ENCODE results near the gene IRX6.
A peak's percentile ranks its signal among the peaks of the same experiment; 100 is the strongest.

The IRX6 gene

DNA sequence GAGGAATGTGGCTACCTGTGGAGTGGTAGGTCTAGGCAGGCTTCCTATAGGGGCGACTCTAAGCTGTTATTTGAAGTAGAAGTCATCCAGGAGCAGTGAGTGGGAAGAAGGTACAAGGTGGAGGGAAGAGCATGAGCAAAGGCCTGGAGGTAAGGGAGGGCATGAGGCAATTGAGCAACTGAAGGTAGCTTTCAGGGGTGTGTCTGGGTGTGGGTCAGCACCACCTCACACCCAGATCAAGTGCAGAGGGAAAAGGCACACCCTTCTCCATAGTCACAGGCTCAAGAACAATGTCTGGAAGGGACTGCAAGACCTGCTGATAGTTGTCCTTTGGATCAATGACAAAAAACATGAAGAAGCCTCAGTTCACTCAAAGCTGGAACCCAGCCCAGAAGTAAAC lies 46.5 kb upstream of the IRX6 start:
- Histone ChIP-seq H2BK5ac (ENCODE audit: low read length) (no peak overlapping the region), H3K14ac (ENCODE audit: low read length) (no peak overlapping the region), H2BK120ac (ENCODE audit: low read depth, low read length) (no peak overlapping the region), H2AK5ac (ENCODE audit: low read depth, low read length) (no peak overlapping the region), H3K4ac (ENCODE audit: low read length) (no peak overlapping the region), H4K8ac (ENCODE audit: low read depth, low read length) (no peak overlapping the region), H2BK12ac (ENCODE audit: low read length) (no peak overlapping the region), H3K27ac (replicated peaks; ENCODE audit: low read length) (no peak overlapping the region), H3K36me3 (replicated peaks in 1 of 2; ENCODE audit: control insufficient read depth in 2 of 2, insufficient read depth in 2 of 2, low read length in 2 of 2) (no peaks in the 10 kb centered on the region), H3K4me2 (ENCODE audit: insufficient read depth, low read length, poor library complexity, severe bottlenecking) (no peak overlapping the region), H3K23ac (ENCODE audit: low read depth, low read length, poor library complexity) (no peak overlapping the region), H3K4me1 (ENCODE audit: control insufficient read depth in 2 of 2, insufficient read depth in 1 of 2, low read depth in 1 of 2, low read length in 2 of 2) (no peaks in the 10 kb centered on the region), H3K79me1 (ENCODE audit: low read depth, low read length) (no peaks in the 10 kb centered on the region), H3K9me3 (replicated peaks in 1 of 2; ENCODE audit: control insufficient read depth in 2 of 2, insufficient read depth in 1 of 2, low read depth in 1 of 2, low read length in 2 of 2) (no peaks in the 10 kb centered on the region), H2BK15ac (ENCODE audit: low read length) (no peak overlapping the region), H2AFZ (ENCODE audit: low read length) (no peak overlapping the region), H3K18ac (ENCODE audit: low read length) (no peak overlapping the region), H4K91ac (ENCODE audit: low read depth, low read length, poor library complexity) (no peak overlapping the region), H3K4me3 (ENCODE audit: low read length in 2 of 2) (no peak overlapping the region), H3K9ac (ENCODE audit: low read depth, low read length, poor library complexity) (no peak overlapping the region), H3K27me3 (ENCODE audit: control insufficient read depth in 3 of 3, insufficient read depth in 3 of 3, low read depth in 1 of 3, low read length in 3 of 3) (peaks cover 0 to 6% (median 0%) of the 10 kb centered on the region in 3 experiments)
- no peak for DNase-seq (ENCODE audit: low spot score)
- WGBS, 2 donors (ENCODE audit: extremely low coverage in 2 of 2, insufficient read length in 2 of 2, insufficient replicate concordance in 1 of 2) = no CpG with 5 or more reads among the region's 1 CpG

DNA sequence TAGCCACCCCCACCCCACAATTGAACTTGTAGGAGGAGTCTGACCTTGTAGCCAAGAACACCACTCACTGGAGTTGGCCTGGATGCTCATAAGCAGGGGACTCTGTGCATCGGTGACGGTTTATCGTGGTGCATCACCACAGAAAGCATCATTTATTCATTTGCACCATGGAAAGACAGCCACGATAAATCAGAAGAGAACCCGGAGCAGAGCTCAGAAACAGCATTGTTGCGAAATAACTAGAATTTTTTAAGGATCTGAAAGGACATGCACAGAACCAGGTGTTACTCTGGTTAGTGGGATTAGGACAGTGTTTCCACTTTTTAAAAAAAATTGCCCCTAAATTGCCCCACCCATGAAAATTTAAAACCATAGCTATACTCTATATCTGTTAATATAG lies 44.4 kb upstream of the IRX6 start:
- Histone ChIP-seq H4K8ac (ENCODE audit: low read depth, low read length) (no peak overlapping the region), H3K9ac (ENCODE audit: low read depth, low read length, poor library complexity) (no peak overlapping the region), H3K18ac (ENCODE audit: low read length) (no peak overlapping the region), H3K4ac (ENCODE audit: low read length) (no peak overlapping the region), H3K23ac (ENCODE audit: low read depth, low read length, poor library complexity) (no peak overlapping the region), H3K4me3 (ENCODE audit: low read length in 2 of 2) (no peak overlapping the region), H3K14ac (ENCODE audit: low read length) (no peak overlapping the region), H3K9me3 (replicated peaks in 1 of 2; ENCODE audit: control insufficient read depth in 2 of 2, insufficient read depth in 1 of 2, low read depth in 1 of 2, low read length in 2 of 2) (no peaks in the 10 kb centered on the region), H3K4me2 (ENCODE audit: insufficient read depth, low read length, poor library complexity, severe bottlenecking) (no peak overlapping the region), H2AK5ac (ENCODE audit: low read depth, low read length) (no peak overlapping the region), H3K36me3 (replicated peaks in 1 of 2; ENCODE audit: control insufficient read depth in 2 of 2, insufficient read depth in 2 of 2, low read length in 2 of 2) (no peaks in the 10 kb centered on the region), H3K4me1 (ENCODE audit: control insufficient read depth in 2 of 2, insufficient read depth in 1 of 2, low read depth in 1 of 2, low read length in 2 of 2) (no peaks in the 10 kb centered on the region), H2BK120ac (ENCODE audit: low read depth, low read length) (no peak overlapping the region), H2BK5ac (ENCODE audit: low read length) (no peak overlapping the region), H3K79me1 (ENCODE audit: low read depth, low read length) (no peaks in the 10 kb centered on the region), H3K27ac (replicated peaks; ENCODE audit: low read length) (no peak overlapping the region), H2AFZ (ENCODE audit: low read length) (no peak overlapping the region), H2BK12ac (ENCODE audit: low read length) (no peak overlapping the region), H3K27me3 (ENCODE audit: control insufficient read depth in 3 of 3, insufficient read depth in 3 of 3, low read depth in 1 of 3, low read length in 3 of 3) (peaks cover 0 to 6% (median 0%) of the 10 kb centered on the region in 3 experiments), H4K91ac (ENCODE audit: low read depth, low read length, poor library complexity) (no peak overlapping the region), H2BK15ac (ENCODE audit: low read length) (no peak overlapping the region)
- WGBS, 2 donors (ENCODE audit: extremely low coverage in 2 of 2, insufficient read length in 2 of 2, insufficient replicate concordance in 1 of 2) = no CpG with 5 or more reads among the region's 6 CpGs
- DNase-seq (ENCODE audit: low spot score) = no peak

DNA sequence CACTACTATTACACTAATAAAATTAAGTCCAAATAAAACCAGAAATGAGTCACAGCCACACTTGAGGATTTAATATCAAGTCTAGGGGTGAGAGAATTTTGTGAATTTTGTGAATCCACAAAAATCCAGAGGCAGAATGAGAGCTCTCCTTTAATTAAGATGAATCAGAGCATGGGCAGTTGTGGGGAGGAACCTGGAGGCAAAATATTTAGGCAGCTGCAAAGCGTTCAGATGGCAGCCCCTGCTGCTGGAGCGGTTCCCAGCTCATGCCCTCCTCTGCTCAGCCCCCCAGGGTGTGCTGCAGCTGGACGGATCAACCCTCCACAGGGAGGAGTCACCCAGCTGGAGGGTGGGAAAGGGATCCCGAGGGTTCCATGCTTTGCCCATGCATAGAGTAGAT lies 43.4 kb upstream of the IRX6 start:
- Histone ChIP-seq H3K36me3 (replicated peaks in 1 of 2; ENCODE audit: control insufficient read depth in 2 of 2, insufficient read depth in 2 of 2, low read length in 2 of 2) (no peaks in the 10 kb centered on the region), H3K23ac (ENCODE audit: low read depth, low read length, poor library complexity) (no peak overlapping the region), H2BK15ac (ENCODE audit: low read length) (no peak overlapping the region), H2AK5ac (ENCODE audit: low read depth, low read length) (no peak overlapping the region), H3K4me1 (ENCODE audit: control insufficient read depth in 2 of 2, insufficient read depth in 1 of 2, low read depth in 1 of 2, low read length in 2 of 2) (no peaks in the 10 kb centered on the region), H3K9me3 (replicated peaks in 1 of 2; ENCODE audit: control insufficient read depth in 2 of 2, insufficient read depth in 1 of 2, low read depth in 1 of 2, low read length in 2 of 2) (no peaks in the 10 kb centered on the region), H4K8ac (ENCODE audit: low read depth, low read length) (no peak overlapping the region), H3K27ac (replicated peaks; ENCODE audit: low read length) (no peak overlapping the region), H3K4me3 (ENCODE audit: low read length in 2 of 2) (no peak overlapping the region), H2BK120ac (ENCODE audit: low read depth, low read length) (no peak overlapping the region), H3K9ac (ENCODE audit: low read depth, low read length, poor library complexity) (no peak overlapping the region), H4K91ac (ENCODE audit: low read depth, low read length, poor library complexity) (no peak overlapping the region), H3K27me3 (ENCODE audit: control insufficient read depth in 3 of 3, insufficient read depth in 3 of 3, low read depth in 1 of 3, low read length in 3 of 3) (peaks cover 0 to 6% (median 0%) of the 10 kb centered on the region in 3 experiments), H3K4me2 (ENCODE audit: insufficient read depth, low read length, poor library complexity, severe bottlenecking) (no peak overlapping the region), H3K79me1 (ENCODE audit: low read depth, low read length) (no peaks in the 10 kb centered on the region), H3K14ac (ENCODE audit: low read length) (no peak overlapping the region), H2AFZ (ENCODE audit: low read length) (no peak overlapping the region), H3K18ac (ENCODE audit: low read length) (peak overlapping the region; percentile 15), H2BK5ac (ENCODE audit: low read length) (no peak overlapping the region), H2BK12ac (ENCODE audit: low read length) (no peak overlapping the region), H3K4ac (ENCODE audit: low read length) (no peak overlapping the region)
- no CpG with 5 or more reads among the region's 4 CpGs for WGBS, 2 donors (ENCODE audit: extremely low coverage in 2 of 2, insufficient read length in 2 of 2, insufficient replicate concordance in 1 of 2)
- DNase-seq (ENCODE audit: low spot score) = no peak

DNA sequence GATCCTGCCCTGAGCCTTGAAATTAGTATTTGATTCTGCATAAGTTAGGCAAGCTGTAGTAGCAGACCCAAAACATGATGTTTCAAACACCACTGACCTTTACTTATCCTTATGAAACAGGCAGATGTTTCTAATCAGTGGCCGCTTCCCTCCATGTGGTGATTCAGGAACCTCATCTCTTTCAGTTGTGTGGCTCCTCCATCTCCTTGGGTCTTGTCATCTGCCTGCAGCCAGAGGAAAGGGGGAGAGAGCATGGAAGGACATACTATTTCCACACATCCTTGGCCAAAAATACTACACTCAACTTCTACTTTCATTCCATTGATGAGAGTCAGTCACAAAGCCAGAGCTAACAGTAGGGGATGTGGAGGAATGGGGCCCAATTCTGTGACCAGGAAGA lies 41.6 kb upstream of the IRX6 start:
- Histone ChIP-seq H2BK15ac (ENCODE audit: low read length) (no peak overlapping the region), H3K4me3 (ENCODE audit: low read length in 2 of 2) (no peak overlapping the region), H3K36me3 (replicated peaks in 1 of 2; ENCODE audit: control insufficient read depth in 2 of 2, insufficient read depth in 2 of 2, low read length in 2 of 2) (no peaks in the 10 kb centered on the region), H2BK5ac (ENCODE audit: low read length) (no peak overlapping the region), H3K27me3 (ENCODE audit: control insufficient read depth in 3 of 3, insufficient read depth in 3 of 3, low read depth in 1 of 3, low read length in 3 of 3) (peaks cover 0 to 6% (median 0%) of the 10 kb centered on the region in 3 experiments), H2AFZ (ENCODE audit: low read length) (no peak overlapping the region), H3K14ac (ENCODE audit: low read length) (no peak overlapping the region), H3K4ac (ENCODE audit: low read length) (no peak overlapping the region), H2AK5ac (ENCODE audit: low read depth, low read length) (no peak overlapping the region), H3K9me3 (replicated peaks in 1 of 2; ENCODE audit: control insufficient read depth in 2 of 2, insufficient read depth in 1 of 2, low read depth in 1 of 2, low read length in 2 of 2) (no peaks in the 10 kb centered on the region), H4K8ac (ENCODE audit: low read depth, low read length) (no peak overlapping the region), H3K23ac (ENCODE audit: low read depth, low read length, poor library complexity) (no peak overlapping the region), H3K27ac (replicated peaks; ENCODE audit: low read length) (no peak overlapping the region), H3K4me1 (ENCODE audit: control insufficient read depth in 2 of 2, insufficient read depth in 1 of 2, low read depth in 1 of 2, low read length in 2 of 2) (no peaks in the 10 kb centered on the region), H4K91ac (ENCODE audit: low read depth, low read length, poor library complexity) (no peak overlapping the region), H2BK120ac (ENCODE audit: low read depth, low read length) (no peak overlapping the region), H3K18ac (ENCODE audit: low read length) (no peak overlapping the region), H3K4me2 (ENCODE audit: insufficient read depth, low read length, poor library complexity, severe bottlenecking) (no peak overlapping the region), H2BK12ac (ENCODE audit: low read length) (no peak overlapping the region), H3K9ac (ENCODE audit: low read depth, low read length, poor library complexity) (no peak overlapping the region), H3K79me1 (ENCODE audit: low read depth, low read length) (no peaks in the 10 kb centered on the region)
- no CpG with 5 or more reads among the region's 1 CpG for WGBS, 2 donors (ENCODE audit: extremely low coverage in 2 of 2, insufficient read length in 2 of 2, insufficient replicate concordance in 1 of 2)
- DNase-seq (ENCODE audit: low spot score) = no peak
